Measurements from ENCODE around the gene POC1A.

- TF ChIP-seq, protein P1, sequence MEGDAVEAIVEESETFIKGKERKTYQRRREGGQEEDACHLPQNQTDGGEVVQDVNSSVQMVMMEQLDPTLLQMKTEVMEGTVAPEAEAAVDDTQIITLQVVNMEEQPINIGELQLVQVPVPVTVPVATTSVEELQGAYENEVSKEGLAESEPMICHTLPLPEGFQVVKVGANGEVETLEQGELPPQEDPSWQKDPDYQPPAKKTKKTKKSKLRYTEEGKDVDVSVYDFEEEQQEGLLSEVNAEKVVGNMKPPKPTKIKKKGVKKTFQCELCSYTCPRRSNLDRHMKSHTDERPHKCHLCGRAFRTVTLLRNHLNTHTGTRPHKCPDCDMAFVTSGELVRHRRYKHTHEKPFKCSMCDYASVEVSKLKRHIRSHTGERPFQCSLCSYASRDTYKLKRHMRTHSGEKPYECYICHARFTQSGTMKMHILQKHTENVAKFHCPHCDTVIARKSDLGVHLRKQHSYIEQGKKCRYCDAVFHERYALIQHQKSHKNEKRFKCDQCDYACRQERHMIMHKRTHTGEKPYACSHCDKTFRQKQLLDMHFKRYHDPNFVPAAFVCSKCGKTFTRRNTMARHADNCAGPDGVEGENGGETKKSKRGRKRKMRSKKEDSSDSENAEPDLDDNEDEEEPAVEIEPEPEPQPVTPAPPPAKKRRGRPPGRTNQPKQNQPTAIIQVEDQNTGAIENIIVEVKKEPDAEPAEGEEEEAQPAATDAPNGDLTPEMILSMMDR (IDR thresholded peaks at IDR 0.05), result no peak
- TF ChIP-seq POLR2A (IDR thresholded peaks at IDR 0.05), result no peak
Observed at GRCh38 chr3:52057812-52058495, 96.3 kb downstream of the POC1A start.
